H1 (cell line): ENCODE data around the gene ABHD14A. TPM values are rescaled to one million over a fixed set of nuclear protein-coding genes. Genes with fewer than 3 reads are reported as not detected.

ENCODE experiments used
- CTCF ChIA-PET: fragments of 300-600 bp; sonication (Branson Sonifier 250); formaldehyde crosslinking; loops from one replicate; lab custom pipeline; 2021; ENCODE audit not compliant: partially characterized antibody; lab: Charles Lee
- POLR2A ChIA-PET: fragments of 300-600 bp; sonication (Branson Sonifier 250); formaldehyde crosslinking; loops from one replicate; lab custom pipeline; 2021; ENCODE audit warnings: inconsistent platforms; ENCODE audit not compliant: partially characterized antibody; lab: Charles Lee
- DNase-seq, 2 experiments: peaks; one replicate each; pipeline versions ENCODE4 v3.0.0 to v3.0.0-alpha.2; 2010 to 2022; ENCODE audit warnings: low spot score in 2 of 2, low read depth in 1 of 2, mixed read lengths in 1 of 2
- FAIRE-seq: peaks from 2 replicates; lab custom pipeline; 2011; peaks lifted over from hg19 to GRCh38; lab: Jason Lieb, UNC
- H2AFZ ChIP-seq: 2 replicates; pipeline ENCODE4 v1.8.1; 2012; ENCODE audit warnings: low read length, inconsistent platforms
- H2AK5ac ChIP-seq: 2 replicates; pipeline ENCODE4 v1.6.1; 2013; ENCODE audit warnings: low read depth, low read length
- H2BK120ac ChIP-seq: replicated peaks from 2 replicates; pipeline ENCODE3; 2013; ENCODE audit warnings: low read depth, low read length, inconsistent platforms
- H2BK12ac ChIP-seq: 2 replicates; pipeline ENCODE4 v1.6.1; 2013; ENCODE audit warnings: low read depth, low read length
- H2BK15ac ChIP-seq: 2 replicates; pipeline ENCODE4 v1.6.1; 2013; ENCODE audit warnings: low read length
- H2BK20ac ChIP-seq: 2 replicates; pipeline ENCODE4 v1.6.1; 2013; ENCODE audit warnings: low read length
- H2BK5ac ChIP-seq: 2 replicates; pipeline ENCODE4 v1.6.1; 2013; ENCODE audit warnings: low read depth, low read length
- H3K14ac ChIP-seq: 2 replicates; pipeline ENCODE4 v1.6.1; 2013; ENCODE audit warnings: inconsistent platforms; ENCODE audit not compliant: insufficient read length
- H3K18ac ChIP-seq: 2 replicates; pipeline ENCODE4 v1.6.1; 2013; ENCODE audit warnings: low read length; ENCODE audit errors: extremely low read depth
- H3K23ac ChIP-seq: 2 replicates; pipeline ENCODE4 v1.6.1; 2013; ENCODE audit warnings: inconsistent platforms; ENCODE audit not compliant: insufficient read length
- H3K23me2 ChIP-seq: 2 replicates; pipeline ENCODE4 v1.6.1; 2013; ENCODE audit warnings: low read depth, low read length
- H3K27ac ChIP-seq: 2 replicates; pipeline ENCODE4 v1.6.1; 2011; ENCODE audit warnings: low read depth, low read length, inconsistent platforms
- H3K27me3 ChIP-seq, 4 experiments: replicated peaks in 1 of 4; 1 replicate in 1 of 4; 2 replicates in 3 of 4; pipeline versions ENCODE4 v1.6.1 to v1.8.1; 2011 to 2013; ENCODE audit warnings: low read length in 3 of 4, mild to moderate bottlenecking in 3 of 4, inconsistent platforms in 2 of 4, mixed read lengths in 2 of 4, moderate library complexity in 1 of 4; ENCODE audit not compliant: control insufficient read depth in 3 of 4, insufficient read depth in 3 of 4; ENCODE audit errors: extremely low read depth in 1 of 4
- H3K36me3 ChIP-seq, 4 experiments: 2 replicates each; pipeline versions ENCODE4 v1.6.1 to v1.8.1; 2011 to 2013; ENCODE audit warnings: mild to moderate bottlenecking in 4 of 4, low read length in 3 of 4, moderate library complexity in 2 of 4, control low read depth in 1 of 4, inconsistent platforms in 1 of 4; ENCODE audit not compliant: insufficient read depth in 4 of 4, control insufficient read depth in 2 of 4
- H3K4ac ChIP-seq: replicated peaks from 2 replicates; pipeline ENCODE3; 2013; ENCODE audit warnings: low read length, low read depth, mixed read lengths, inconsistent platforms; ENCODE audit not compliant: insufficient read length
- H3K4me1 ChIP-seq, 4 experiments: replicated peaks in 1 of 4; 1 replicate in 1 of 4; 2 replicates in 3 of 4; pipeline versions ENCODE4 v1.6.1 to v1.8.1; 2011 to 2013; ENCODE audit warnings: low read length in 3 of 4, inconsistent platforms in 2 of 4, mixed read lengths in 1 of 4; ENCODE audit not compliant: insufficient read depth in 4 of 4, control insufficient read depth in 3 of 4
- H3K4me2 ChIP-seq, 2 experiments: 2 replicates each; pipeline versions ENCODE4 v1.6.1 to v1.8.1; 2011 to 2013; ENCODE audit warnings: low read depth in 2 of 2, low read length in 2 of 2, control low read depth in 1 of 2, inconsistent platforms in 1 of 2, mild to moderate bottlenecking in 1 of 2; ENCODE audit not compliant: insufficient read depth in 1 of 2
- H3K4me3 ChIP-seq, 4 experiments: fragments of 200-600, 300-600 bp in 1 of 4; sonication (generic), shearing (Covaris generic), sonication (Bioruptor Twin) in 1 of 4; 2 replicates each; pipeline versions ENCODE4 v1.5.1 to v1.8.1; 2011 to 2016; ENCODE audit warnings: low read length in 4 of 4, low read depth in 3 of 4, control low read depth in 2 of 4, inconsistent platforms in 2 of 4, mild to moderate bottlenecking in 2 of 4, mixed read lengths in 1 of 4, moderate library complexity in 1 of 4; ENCODE audit not compliant: insufficient read depth in 2 of 4; ENCODE audit errors: extremely low read depth in 1 of 4
- H3K56ac ChIP-seq: replicated peaks from 2 replicates; pipeline ENCODE3; 2013; ENCODE audit warnings: low read depth, mild to moderate bottlenecking, mixed read lengths, low read length, inconsistent platforms; ENCODE audit not compliant: insufficient read length
- H3K79me1 ChIP-seq: 2 replicates; pipeline ENCODE4 v1.6.1; 2013; ENCODE audit warnings: low read depth, low read length, control low read depth
- H3K79me2 ChIP-seq, 2 experiments: 2 replicates each; pipeline versions ENCODE4 v1.6.1 to v1.8.1; 2012 to 2013; ENCODE audit warnings: low read length in 2 of 2, mild to moderate bottlenecking in 2 of 2, inconsistent platforms in 1 of 2; ENCODE audit not compliant: insufficient read depth in 2 of 2, control insufficient read depth in 1 of 2
- H3K9ac ChIP-seq, 4 experiments: replicated peaks in 1 of 4; 1 replicate in 1 of 4; 2 replicates in 3 of 4; pipeline versions ENCODE4 v1.6.1 to v1.8.1; 2011 to 2013; ENCODE audit warnings: low read depth in 3 of 4, low read length in 3 of 4, control low read depth in 2 of 4, mild to moderate bottlenecking in 2 of 4, moderate library complexity in 2 of 4, inconsistent platforms in 1 of 4; ENCODE audit errors: extremely low read depth in 1 of 4
- H3K9me3 ChIP-seq, 2 experiments: 2 replicates each; pipeline versions ENCODE4 v1.6.1 to v1.8.1; 2012 to 2013; ENCODE audit warnings: mild to moderate bottlenecking in 2 of 2, moderate library complexity in 2 of 2, control low read depth in 1 of 2, inconsistent platforms in 1 of 2, low read depth in 1 of 2, low read length in 1 of 2, mixed read lengths in 1 of 2; ENCODE audit not compliant: insufficient read depth in 2 of 2
- H4K20me1 ChIP-seq, 2 experiments: replicated peaks in 1 of 2; 2 replicates each; pipeline versions ENCODE3 to v1.8.1; 2011 to 2013; ENCODE audit warnings: inconsistent platforms in 2 of 2, low read length in 2 of 2, mild to moderate bottlenecking in 1 of 2; ENCODE audit not compliant: insufficient read depth in 2 of 2, control insufficient read depth in 1 of 2
- H4K5ac ChIP-seq: 2 replicates; pipeline ENCODE4 v1.6.1; 2013; ENCODE audit warnings: low read length, low read depth, mixed read lengths, inconsistent platforms; ENCODE audit not compliant: insufficient read length
- H4K8ac ChIP-seq: 2 replicates; pipeline ENCODE4 v1.8.0; 2013; ENCODE audit warnings: mild to moderate bottlenecking, moderate library complexity, low read length, inconsistent platforms; ENCODE audit not compliant: insufficient read depth; ENCODE audit errors: extremely low read depth
- H4K91ac ChIP-seq: replicated peaks from 2 replicates; pipeline ENCODE3; 2013; ENCODE audit warnings: low read length, mixed read lengths, inconsistent platforms; ENCODE audit not compliant: insufficient read length
- BACH1 ChIP-seq: IDR thresholded peaks from 2 replicates; pipeline ENCODE4 v1.6.1; 2012; ENCODE audit warnings: low read length, improper control_type of control experiment
- BRCA1 ChIP-seq: IDR thresholded peaks from 2 replicates; pipeline ENCODE4 v1.6.1; 2012; ENCODE audit warnings: low read depth, low read length, improper control_type of control experiment
- CHD1 ChIP-seq: IDR thresholded peaks from 2 replicates; pipeline ENCODE4 v1.6.1; 2012; ENCODE audit warnings: low read depth, low read length, improper control_type of control experiment
- FOSL1 ChIP-seq: IDR thresholded peaks from 2 replicates; pipeline ENCODE4 v1.6.1; 2011; ENCODE audit warnings: mild to moderate bottlenecking, low read depth, low read length, moderate library complexity; ENCODE audit not compliant: insufficient read depth
- JUN ChIP-seq: IDR thresholded peaks from 2 replicates; pipeline ENCODE4 v1.6.1; 2011; ENCODE audit warnings: low read depth, mild to moderate bottlenecking, improper control_type of control experiment, low read length
- KDM5A ChIP-seq: fragments of 200-600 bp; IDR thresholded peaks from 2 replicates; pipeline ENCODE4 v1.7.1; 2012; ENCODE audit warnings: mild to moderate bottlenecking, low read length, inconsistent platforms, mixed read lengths
- NANOG ChIP-seq: IDR thresholded peaks from 2 replicates; pipeline ENCODE4 v1.6.1; 2011; ENCODE audit warnings: low read length, low read depth, mild to moderate bottlenecking, inconsistent platforms; ENCODE audit not compliant: insufficient read depth, poor library complexity, severe bottlenecking
- POU5F1 ChIP-seq: IDR thresholded peaks from 2 replicates; pipeline ENCODE4 v1.6.1; 2011; ENCODE audit warnings: low read depth, mild to moderate bottlenecking, low read length, moderate library complexity
- TCF12 ChIP-seq: IDR thresholded peaks from 2 replicates; pipeline ENCODE4 v1.6.1; 2011; ENCODE audit warnings: low read depth, mild to moderate bottlenecking, low read length
- YY1 ChIP-seq: IDR thresholded peaks from 2 replicates; pipeline ENCODE4 v1.6.1; 2011; ENCODE audit warnings: low read depth, mild to moderate bottlenecking, low read length
- WGBS, 2 experiments: shearing (Covaris generic) in 1 of 2; methylation state at CpG; one replicate each; pipeline versions ENCODE4 v1.1.6 to v1.1.7; 2013 to 2015; ENCODE audit warnings: low lambda C conversion rate in 2 of 2, mixed read lengths in 2 of 2, inconsistent platforms in 1 of 2, low coverage in 1 of 2, missing lambda C conversion rate in 1 of 2; ENCODE audit not compliant: insufficient replicate concordance in 2 of 2, insufficient coverage in 1 of 2, insufficient read length in 1 of 2; ENCODE audit errors: extremely low coverage in 1 of 2, missing lambda C conversion rate in 1 of 2; 5-methylcytosine and 5-hydroxymethylcytosine counted together
- polyA plus RNA-seq, 7 experiments: library from polyadenylated mRNA; depleted of rRNA in 3 of 7; stranded (reverse) in 5 of 7; unstranded in 2 of 7; fragments of >200 nt in 5 of 7; fragments of 200-250 nt in 2 of 7; gene quantifications; 1 replicate in 5 of 7; 2 replicates in 1 of 7; 4 replicates in 1 of 7; pipeline versions ENCODE4 v1.2.1 to v1.2.3, GENCODE V29; 2011 to 2013; ENCODE audit warnings: missing spikeins in 2 of 7, mixed read lengths in 2 of 7
- total RNA-seq: library from RNA; stranded (reverse); fragmentation: NEBNext Ultra II Directional; extraction: Animal tissue kit (Norgen Biotek cat#: 25700); gene quantifications from 2 replicates; pipeline ENCODE4 v1.2.1, GENCODE V29; 2021

ABHD14A gene
- total and polyA plus RNA-seq, 2 of the 8 experiments (the other 6 are each of a cell fraction or from before 2014, with no cell fraction given), result 4.6 to 9.8 TPM

DNA sequence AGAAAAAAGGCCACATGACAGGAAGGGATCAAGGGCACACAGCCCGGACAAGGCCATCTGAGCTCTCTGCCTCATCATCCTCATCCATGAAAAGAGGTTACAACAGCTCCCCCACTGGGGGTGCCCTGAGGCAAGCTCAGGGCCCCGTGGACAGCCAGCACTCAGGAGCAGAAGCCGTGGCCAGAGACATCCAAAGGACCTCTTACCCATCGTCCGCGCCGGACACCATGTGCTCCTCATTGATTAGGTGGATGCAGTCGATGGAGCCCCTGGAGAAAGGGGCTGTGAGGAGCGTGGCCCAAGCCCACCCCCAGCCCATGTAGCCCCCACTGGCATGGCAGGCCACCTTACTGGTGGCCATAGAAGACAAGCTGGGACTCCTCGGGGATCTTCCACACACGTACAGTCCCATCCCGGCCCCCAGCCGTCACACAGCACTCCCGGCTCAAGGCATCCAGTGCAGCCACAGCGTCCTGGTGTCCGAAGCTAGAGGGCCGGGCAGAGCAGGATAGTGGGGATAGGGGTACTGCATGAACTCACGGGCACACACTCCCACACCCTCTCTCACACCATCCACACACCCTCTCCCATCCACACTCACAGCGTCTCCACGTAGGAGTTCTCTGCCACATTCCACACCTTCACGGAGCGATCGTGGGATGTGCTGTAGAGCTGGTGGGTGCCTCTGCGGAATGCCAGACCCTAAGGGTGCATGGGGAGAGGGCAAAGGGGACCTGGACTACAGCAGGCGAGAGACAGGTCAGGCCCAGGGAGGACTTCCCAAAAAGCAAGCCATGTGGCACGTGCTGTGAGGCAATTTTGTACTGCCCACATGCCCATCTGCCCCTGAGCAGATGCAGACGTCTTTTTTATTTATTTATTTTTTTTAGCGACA is 39.6 kb upstream of the ABHD14A start:
- H3K9me3 ChIP-seq, result no peaks in the 10 kb centered on the region
- no peak overlapping the region for H2BK20ac ChIP-seq
- no peak overlapping the region for H4K5ac ChIP-seq
- H3K18ac ChIP-seq, result no peak overlapping the region
- no peak overlapping the region for H2BK120ac ChIP-seq
- peaks cover 0 to 19% of the 10 kb centered on the region in 2 experiments; a peak in 3 of 4 replicates for H3K79me2 ChIP-seq
- TF ChIP-seq KDM5A (no peak), CHD1 (no peak), FOSL1 (no peak), BACH1 (no peak), POU5F1 (no peak), JUN (no peak), TCF12 (no peak), NANOG (no peak), BRCA1 (no peak), YY1 (no peak)
- TF ChIP-seq, all 59 proteins: peak for 0
- H3K4me1 ChIP-seq, result peaks cover 0 to under 1% (median 0%) of the 10 kb centered on the region in 4 experiments; a peak in 1 of 7 replicates
- H2BK5ac ChIP-seq, result no peak overlapping the region
- no peak overlapping the region for H3K14ac ChIP-seq
- H2BK12ac ChIP-seq, result no peak overlapping the region
- no peaks in the 10 kb centered on the region for H3K23me2 ChIP-seq
- CTCF ChIA-PET, result interaction anchor here (0.6 to 1.8 kb wide), 4 partner anchors 10 to 245 kb away, joined by 4 to 7 read pairs (median 6); no protein-coding TSS in a partner anchor
- 93% methylated on average over 28 of the region's 28 CpGs; no CpG with 5 or more reads in 1 of the 2 experiments for WGBS, 2 experiments
- no peak overlapping the region for H3K56ac ChIP-seq
- H4K20me1 ChIP-seq, result peaks cover under 1 to 30% of the 10 kb centered on the region in 2 experiments
- no peak overlapping the region for H2BK15ac ChIP-seq
- H2AK5ac ChIP-seq, result no peak overlapping the region
- H3K79me1 ChIP-seq, result peaks cover 7% of the 10 kb centered on the region
- no peak overlapping the region for H3K27ac ChIP-seq
- no peak overlapping the region for H2AFZ ChIP-seq
- no peak for FAIRE-seq
- no peak overlapping the region for H4K91ac ChIP-seq
- H3K27me3 ChIP-seq, result no peaks in the 10 kb centered on the region
- H3K4me3 ChIP-seq, result no peak overlapping the region
- DNase-seq, result no peak
- H3K36me3 ChIP-seq, result peaks cover 26 to 47% (median 43%) of the 10 kb centered on the region in 4 experiments
- POLR2A ChIA-PET, result interaction anchor here (0.5 to 1.6 kb wide), 6 partner anchors 28 to 1342 kb away, joined by 3 to 6 read pairs (median 3); no protein-coding TSS in a partner anchor
- H4K8ac ChIP-seq, result no peak overlapping the region
- H3K9ac ChIP-seq, result no peak overlapping the region
- H3K23ac ChIP-seq, result no peak overlapping the region
- no peak overlapping the region for H3K4me2 ChIP-seq
- no peak overlapping the region for H3K4ac ChIP-seq
